HepG2 (cell line): Measurements from ENCODE around the gene ADAR. TPM values are rescaled to one million over a fixed set of nuclear protein-coding genes. Genes with fewer than 3 reads are reported as not detected.

Experiments
- ATM ChIP-seq: fragments of 450-650 bp; IDR thresholded peaks from 2 replicates; pipeline ENCODE4 v1.7.1; 2017; ENCODE audit warnings: mild to moderate bottlenecking, borderline replicate concordance
- ERF ChIP-seq: IDR thresholded peaks from 2 replicates; pipeline ENCODE4 v1.6.1; 2018; ENCODE audit warnings: missing biosample characterization, missing genetic modification reagents
- MXD4 ChIP-seq: IDR thresholded peaks from 2 replicates; pipeline ENCODE4 v1.6.1; 2016; ENCODE audit warnings: mild to moderate bottlenecking, missing biosample characterization, missing genetic modification reagents
- NR2C2 ChIP-seq: sonication (generic); formaldehyde crosslinking; IDR thresholded peaks from 2 replicates; pipeline ENCODE4 v1.4.0; 2020; ENCODE audit warnings: missing genetic modification reagents, mild to moderate bottlenecking, moderate library complexity, borderline replicate concordance
- SATB2 ChIP-seq: sonication (generic); formaldehyde crosslinking; IDR thresholded peaks from 2 replicates; pipeline ENCODE4 v1.5.0; 2020; ENCODE audit warnings: missing genetic modification reagents
- SCMH1 ChIP-seq: sonication (generic); formaldehyde crosslinking; IDR thresholded peaks from 2 replicates; pipeline ENCODE4 v1.9.0; 2021; ENCODE audit warnings: missing genetic modification reagents, mild to moderate bottlenecking, borderline replicate concordance
- SKIL ChIP-seq: sonication (generic); formaldehyde crosslinking; IDR thresholded peaks from 2 replicates; pipeline ENCODE4 v1.8.0; 2022; ENCODE audit warnings: missing genetic modification reagents, mild to moderate bottlenecking, moderate library complexity, borderline replicate concordance
- SRF ChIP-seq: IDR thresholded peaks from 2 replicates; pipeline ENCODE4 v1.6.1; 2011; ENCODE audit warnings: mild to moderate bottlenecking, low read depth, low read length, moderate library complexity
- STAT5B ChIP-seq: sonication (generic); formaldehyde crosslinking; IDR thresholded peaks from 2 replicates; pipeline ENCODE4 v1.4.0; 2020; ENCODE audit warnings: missing genetic modification reagents
- ZBTB39 ChIP-seq: sonication (generic); formaldehyde crosslinking; IDR thresholded peaks from 2 replicates; pipeline ENCODE4 v1.5.0; 2020; ENCODE audit warnings: missing genetic modification reagents
- ZFP41 ChIP-seq: sonication (generic); formaldehyde crosslinking; IDR thresholded peaks from 2 replicates; pipeline ENCODE4 v1.4.0; 2020; ENCODE audit warnings: mild to moderate bottlenecking, missing genetic modification reagents, borderline replicate concordance
- ZMYM4 ChIP-seq: sonication (generic); formaldehyde crosslinking; IDR thresholded peaks from 2 replicates; pipeline ENCODE4 v1.8.1; 2023; ENCODE audit warnings: mild to moderate bottlenecking, missing genetic modification reagents
- polyA plus RNA-seq, 8 experiments: library from polyadenylated mRNA; depleted of rRNA in 3 of 8; stranded (reverse) in 7 of 8; unstranded in 1 of 8; fragments of >200 nt; fragmentation: Illumina TruSeq in 4 of 8; extraction: Trizol in 4 of 8; gene quantifications; 2 replicates each; pipeline versions ENCODE4 v1.2.1 to v1.2.3, GENCODE V29; 2011 to 2016; ENCODE audit warnings: low read depth in 4 of 8, missing spikeins in 1 of 8, mixed read lengths in 1 of 8; ENCODE audit not compliant: insufficient read depth in 1 of 8
- total RNA-seq, 5 experiments: library from RNA; depleted of rRNA; stranded (reverse); fragments of >200 nt; fragmentation: Illumina TruSeq; extraction: Trizol; gene quantifications; 2 replicates each; pipeline ENCODE4 v1.2.3, GENCODE V29; 2016; ENCODE audit warnings: low read depth in 1 of 5
- TF ChIP-seq, protein P1 (sequence below): sonication (generic); formaldehyde crosslinking; IDR thresholded peaks from 2 replicates; pipeline ENCODE4 v1.4.0; 2020; ENCODE audit warnings: missing genetic modification reagents, borderline replicate concordance

The ADAR gene
- total and polyA plus RNA-seq, 2 of the 13 experiments (the other 11 are each of a cell fraction or from before 2014, with no cell fraction given), result 70.8 to 86.2 TPM

DNA sequence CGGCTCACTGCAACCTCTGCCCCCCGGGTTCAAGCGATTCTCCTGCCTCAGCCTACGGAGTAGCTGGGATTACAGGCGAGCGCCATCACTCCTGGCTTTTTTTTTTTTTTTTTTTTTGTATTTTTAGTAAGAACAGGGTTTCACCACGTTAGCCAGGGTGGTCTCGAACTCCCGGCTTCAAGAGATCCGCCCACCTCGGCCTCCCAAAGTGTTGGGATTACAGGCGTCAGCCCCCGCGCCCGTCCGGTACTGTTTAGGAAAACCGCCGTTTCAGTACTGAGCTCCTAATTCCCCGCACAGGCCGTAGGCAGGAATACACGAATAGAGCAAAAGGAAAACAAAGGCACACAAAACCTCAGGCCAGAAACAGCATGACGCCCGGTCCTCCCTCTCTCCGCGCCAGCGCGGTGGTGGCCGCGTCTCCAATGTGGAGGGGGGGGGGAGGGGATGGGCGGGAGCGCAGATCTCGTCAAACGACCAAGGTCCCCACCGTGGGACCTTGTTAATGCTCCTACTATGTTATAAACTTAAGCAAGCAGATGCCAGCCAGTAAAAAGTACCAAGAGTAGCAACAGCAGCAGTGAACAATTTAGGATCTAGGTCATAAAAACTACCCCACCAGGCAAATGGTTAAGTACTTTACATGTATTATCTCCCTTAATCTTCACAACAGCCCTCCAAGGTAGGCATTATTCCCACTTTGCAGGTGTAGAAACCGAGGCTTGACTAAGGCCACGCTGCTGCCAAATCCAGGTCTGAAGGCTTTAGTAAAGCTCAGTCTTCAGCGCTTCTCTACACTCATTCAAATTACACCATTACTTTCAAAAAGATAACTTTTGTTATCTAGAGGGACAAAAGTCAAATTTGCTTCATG is 648 bp upstream of the ADAR start (continued):
- TF ChIP-seq SKIL (no peak), ERF (CRISPR knock-in tag) (no peak), NR2C2 (CRISPR knock-in tag) (0 out of 2 replicates have a peak, but pooled peaks have one; percentile 8), ZFP41 (CRISPR knock-in tag) (no peak), SCMH1 (CRISPR knock-in tag) (no peak), SRF (no peak), ZMYM4 (peak; percentile 12; the same call in 1 of the 2 replicates), STAT5B (CRISPR knock-in tag) (no peak), MXD4 (CRISPR knock-in tag) (no peak), ZBTB39 (CRISPR knock-in tag) (no peak), ATM (no peak), SATB2 (no peak)
- TF ChIP-seq, protein P1, sequence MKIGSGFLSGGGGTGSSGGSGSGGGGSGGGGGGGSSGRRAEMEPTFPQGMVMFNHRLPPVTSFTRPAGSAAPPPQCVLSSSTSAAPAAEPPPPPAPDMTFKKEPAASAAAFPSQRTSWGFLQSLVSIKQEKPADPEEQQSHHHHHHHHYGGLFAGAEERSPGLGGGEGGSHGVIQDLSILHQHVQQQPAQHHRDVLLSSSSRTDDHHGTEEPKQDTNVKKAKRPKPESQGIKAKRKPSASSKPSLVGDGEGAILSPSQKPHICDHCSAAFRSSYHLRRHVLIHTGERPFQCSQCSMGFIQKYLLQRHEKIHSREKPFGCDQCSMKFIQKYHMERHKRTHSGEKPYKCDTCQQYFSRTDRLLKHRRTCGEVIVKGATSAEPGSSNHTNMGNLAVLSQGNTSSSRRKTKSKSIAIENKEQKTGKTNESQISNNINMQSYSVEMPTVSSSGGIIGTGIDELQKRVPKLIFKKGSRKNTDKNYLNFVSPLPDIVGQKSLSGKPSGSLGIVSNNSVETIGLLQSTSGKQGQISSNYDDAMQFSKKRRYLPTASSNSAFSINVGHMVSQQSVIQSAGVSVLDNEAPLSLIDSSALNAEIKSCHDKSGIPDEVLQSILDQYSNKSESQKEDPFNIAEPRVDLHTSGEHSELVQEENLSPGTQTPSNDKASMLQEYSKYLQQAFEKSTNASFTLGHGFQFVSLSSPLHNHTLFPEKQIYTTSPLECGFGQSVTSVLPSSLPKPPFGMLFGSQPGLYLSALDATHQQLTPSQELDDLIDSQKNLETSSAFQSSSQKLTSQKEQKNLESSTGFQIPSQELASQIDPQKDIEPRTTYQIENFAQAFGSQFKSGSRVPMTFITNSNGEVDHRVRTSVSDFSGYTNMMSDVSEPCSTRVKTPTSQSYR (CRISPR knock-in tag), result peak; percentile 38; the same call in 1 of the 2 replicates
